IMR-90 (cell line): ENCODE results near the gene EIF4B. TPM values are rescaled to one million over a fixed set of nuclear protein-coding genes. Genes with fewer than 3 reads are reported as not detected.

Experiments
- ATAC-seq: fragments of 200-7000 bp; cut with Tn5 transposase; 2 replicates; pipeline ENCODE4 v1.9.1; 2020; ENCODE audit warnings: low read depth, mild to moderate bottlenecking, moderate library complexity
- BruUV-seq: library from RNA; stranded (reverse); fragments of 400-500 nt; replicated peaks from 2 replicates; lab custom pipeline; 2021; lab: Mats Ljungman, UMichigan
- CTCF ChIA-PET: fragments of 300-600 bp; formaldehyde crosslinking; extraction: SDS; loops from one replicate; lab custom pipeline; 2021; ENCODE audit warnings: antibody characterized with exemption; lab: Yijun Ruan, JAX
- POLR2A ChIA-PET: fragments of 300-600 bp; sonication (Branson Sonifier 250); formaldehyde crosslinking; loops from one replicate; lab custom pipeline; 2022; ENCODE audit warnings: antibody characterized with exemption; ENCODE audit not compliant: unreplicated experiment; lab: Charles Lee
- DNase-seq: peaks from one replicate; pipeline ENCODE4 v3.0.0; 2013
- H2AFZ ChIP-seq: replicated peaks from 2 replicates; pipeline ENCODE3; 2013; ENCODE audit warnings: low read length, mild to moderate bottlenecking; ENCODE audit not compliant: poor library complexity
- H2AK5ac ChIP-seq: 2 replicates; pipeline ENCODE4 v1.6.1; 2013; ENCODE audit warnings: low read depth, low read length, inconsistent platforms
- H2AK9ac ChIP-seq: replicated peaks from 2 replicates; pipeline ENCODE3; 2013; ENCODE audit warnings: mild to moderate bottlenecking, low read depth, low read length, moderate library complexity; ENCODE audit not compliant: poor library complexity
- H2BK120ac ChIP-seq: 2 replicates; pipeline ENCODE4 v1.6.1; 2013; ENCODE audit warnings: low read depth, low read length, inconsistent platforms
- H2BK15ac ChIP-seq: 3 replicates; pipeline ENCODE4 v1.6.1; 2013; ENCODE audit warnings: low read depth, low read length, inconsistent platforms
- H2BK20ac ChIP-seq: 2 replicates; pipeline ENCODE4 v1.6.1; 2013; ENCODE audit warnings: low read depth, mild to moderate bottlenecking, inconsistent platforms, low read length, moderate library complexity
- H2BK5ac ChIP-seq: 2 replicates; pipeline ENCODE4 v1.6.1; 2013; ENCODE audit warnings: mild to moderate bottlenecking, low read depth, low read length, inconsistent platforms; ENCODE audit not compliant: poor library complexity, severe bottlenecking
- H3K14ac ChIP-seq: replicated peaks from 2 replicates; pipeline ENCODE4 v1.6.1; 2013; ENCODE audit warnings: low read depth, low read length, inconsistent platforms
- H3K18ac ChIP-seq: 2 replicates; pipeline ENCODE4 v1.6.1; 2013; ENCODE audit warnings: low read depth, low read length, control low read depth
- H3K23ac ChIP-seq: 2 replicates; pipeline ENCODE4 v1.6.1; 2013; ENCODE audit warnings: low read depth, low read length, inconsistent platforms
- H3K27ac ChIP-seq: 2 replicates; pipeline ENCODE4 v1.5.1; 2013; ENCODE audit warnings: mild to moderate bottlenecking, control low read depth, low read length; ENCODE audit not compliant: insufficient read depth
- H3K27me3 ChIP-seq: 2 replicates; pipeline ENCODE4 v1.6.1; 2013; ENCODE audit warnings: low read length; ENCODE audit not compliant: control insufficient read depth, insufficient read depth
- H3K36me3 ChIP-seq: 2 replicates; pipeline ENCODE4 v1.6.1; 2013; ENCODE audit warnings: low read length, mixed read lengths; ENCODE audit not compliant: control insufficient read depth, insufficient read depth
- H3K4ac ChIP-seq: 2 replicates; pipeline ENCODE4 v1.6.1; 2013; ENCODE audit warnings: low read depth, low read length, inconsistent platforms
- H3K4me1 ChIP-seq: 2 replicates; pipeline ENCODE4 v1.6.1; 2013; ENCODE audit warnings: low read length, mixed read lengths; ENCODE audit not compliant: control insufficient read depth, insufficient read depth
- H3K4me2 ChIP-seq: 2 replicates; pipeline ENCODE4 v1.6.1; 2013; ENCODE audit warnings: low read depth, mild to moderate bottlenecking, control low read depth, low read length, moderate library complexity
- H3K4me3 ChIP-seq: 2 replicates; pipeline ENCODE4 v1.5.1; 2013; ENCODE audit warnings: low read depth, mild to moderate bottlenecking, control low read depth, low read length, moderate library complexity; ENCODE audit not compliant: insufficient read depth
- H3K56ac ChIP-seq: 2 replicates; pipeline ENCODE4 v1.6.1; 2013; ENCODE audit warnings: low read length, inconsistent platforms; ENCODE audit not compliant: insufficient read depth; ENCODE audit errors: extremely low read depth
- H3K79me1 ChIP-seq, 2 experiments: 2 replicates each; pipeline ENCODE4 v1.6.1; 2013; ENCODE audit warnings: low read length in 2 of 2, inconsistent platforms in 1 of 2, low read depth in 1 of 2
- H3K9ac ChIP-seq: 2 replicates; pipeline ENCODE4 v1.6.1; 2013; ENCODE audit warnings: low read depth, low read length, control low read depth
- H3K9me1 ChIP-seq: 2 replicates; pipeline ENCODE4 v1.6.1; 2013; ENCODE audit warnings: low read length, inconsistent platforms; ENCODE audit not compliant: insufficient read depth
- H3K9me3 ChIP-seq: 2 replicates; pipeline ENCODE4 v1.6.1; 2013; ENCODE audit warnings: low read length; ENCODE audit not compliant: control insufficient read depth, insufficient read depth
- H4K20me1 ChIP-seq: 2 replicates; pipeline ENCODE4 v1.6.1; 2013; ENCODE audit warnings: low read length, inconsistent platforms; ENCODE audit not compliant: insufficient read depth
- H4K5ac ChIP-seq: 2 replicates; pipeline ENCODE4 v1.6.1; 2013; ENCODE audit warnings: mild to moderate bottlenecking, low read depth, low read length, control low read depth
- H4K8ac ChIP-seq, 2 experiments: 2 replicates each; pipeline ENCODE4 v1.6.1; 2013; ENCODE audit warnings: low read depth in 2 of 2, low read length in 2 of 2, control low read depth in 1 of 2, inconsistent platforms in 1 of 2
- H4K91ac ChIP-seq: 2 replicates; pipeline ENCODE4 v1.6.1; 2013; ENCODE audit warnings: low read depth, low read length, inconsistent platforms; ENCODE audit not compliant: insufficient read depth
- BHLHE40 ChIP-seq: fragments of 150-350 bp; IDR thresholded peaks from 2 replicates; pipeline ENCODE4 v1.6.1; 2016; ENCODE audit warnings: mild to moderate bottlenecking, low read depth, low read length
- CEBPB ChIP-seq: IDR thresholded peaks from 2 replicates; pipeline ENCODE4 v1.6.1; 2012; ENCODE audit warnings: low read depth, low read length, improper control_type of control experiment
- CHD1 ChIP-seq: IDR thresholded peaks from 2 replicates; pipeline ENCODE4 v1.6.1; 2012; ENCODE audit warnings: low read depth, low read length, improper control_type of control experiment
- CTCF ChIP-seq: conservative IDR thresholded peaks from 2 replicates; pipeline ENCODE4 v1.5.1; 2012; ENCODE audit warnings: mild to moderate bottlenecking, low read depth, low read length, improper control_type of control experiment
- ELK1 ChIP-seq: fragments of 150-350 bp; IDR thresholded peaks from 2 replicates; pipeline ENCODE4 v1.6.1; 2016; ENCODE audit warnings: low read depth, mild to moderate bottlenecking, low read length, moderate library complexity, borderline replicate concordance
- FOS ChIP-seq: fragments of 150-350 bp; IDR thresholded peaks from 2 replicates; pipeline ENCODE4 v1.6.1; 2016; ENCODE audit warnings: low read depth, low read length
- MAFK ChIP-seq: IDR thresholded peaks from 2 replicates; pipeline ENCODE4 v1.6.1; 2012; ENCODE audit warnings: low read depth, low read length, improper control_type of control experiment
- MAZ ChIP-seq: IDR thresholded peaks from 2 replicates; pipeline ENCODE4 v1.6.1; 2012; ENCODE audit warnings: low read depth, mild to moderate bottlenecking, low read length, improper control_type of control experiment, moderate library complexity, borderline replicate concordance
- MXI1 ChIP-seq: IDR thresholded peaks from 2 replicates; pipeline ENCODE4 v1.6.1; 2012; ENCODE audit warnings: low read depth, mild to moderate bottlenecking, low read length, moderate library complexity, borderline replicate concordance
- NFE2L2 ChIP-seq: fragments of 150-350 bp; IDR thresholded peaks from 2 replicates; pipeline ENCODE4 v1.6.1; 2016; ENCODE audit warnings: low read depth, mild to moderate bottlenecking, low read length
- POLR2A ChIP-seq: IDR thresholded peaks from 2 replicates; pipeline ENCODE4 v1.6.1; 2012; ENCODE audit warnings: mild to moderate bottlenecking, low read depth, low read length
- RAD21 ChIP-seq: IDR thresholded peaks from 2 replicates; pipeline ENCODE4 v1.6.1; 2012; ENCODE audit warnings: low read length, improper control_type of control experiment
- RCOR1 ChIP-seq: IDR thresholded peaks from 2 replicates; pipeline ENCODE4 v1.6.1; 2012; ENCODE audit warnings: mild to moderate bottlenecking, low read length, improper control_type of control experiment; ENCODE audit not compliant: insufficient replicate concordance
- RFX5 ChIP-seq: IDR thresholded peaks from 2 replicates; pipeline ENCODE4 v1.8.0; 2012; ENCODE audit warnings: low read depth, mild to moderate bottlenecking, low read length, moderate library complexity
- SMC3 ChIP-seq: fragments of 150-350 bp; IDR thresholded peaks from 2 replicates; pipeline ENCODE4 v1.6.1; 2016; ENCODE audit warnings: low read depth, mild to moderate bottlenecking, antibody characterized with exemption, low read length, moderate library complexity
- WGBS, 2 experiments: methylation state at CpG; one replicate each; pipeline versions ENCODE4 v1.1.5 to v1.1.7; 2013; ENCODE audit warnings: missing lambda C conversion rate in 2 of 2; ENCODE audit not compliant: insufficient read length in 1 of 2; ENCODE audit errors: extremely low coverage in 2 of 2; 5-methylcytosine and 5-hydroxymethylcytosine counted together
- dilution Hi-C: fragments of 300-500 bp; cut with HindIII; formaldehyde crosslinking; loops from one replicate; pipeline ENCODE4 v1.14.3; 2018; ENCODE audit warnings: low sequenced_read_pairs; ENCODE audit not compliant: unreplicated experiment
- in situ Hi-C: fragments of 300-500 bp; cut with MboI; formaldehyde crosslinking; loops from 3 replicates; pipeline ENCODE4 v1.14.3; 2019; ENCODE audit warnings: low sequenced_read_pairs, inconsistent platforms, mixed read lengths
- intact Hi-C: fragments of 100-400 bp; cut with micrococcal nuclease; formaldehyde crosslinking; loops from 2 replicates; pipeline ENCODE4 v1.10.0; 2022
- polyA plus RNA-seq, 3 experiments: library from polyadenylated mRNA; depleted of rRNA; stranded (reverse); fragments of >200 nt; gene quantifications; 2 replicates each; pipeline ENCODE4 v1.2.3, GENCODE V29; 2012; ENCODE audit warnings: low replicate concordance in 1 of 3
- total RNA-seq: library from RNA; depleted of rRNA; stranded (reverse); fragments of >200 nt; gene quantifications from 2 replicates; pipeline ENCODE4 v1.2.3, GENCODE V29; 2012
- TF ChIP-seq, protein P1 (sequence below): fragments of 150-350 bp; IDR thresholded peaks from 2 replicates; pipeline ENCODE4 v1.6.1; 2017; ENCODE audit warnings: mild to moderate bottlenecking, antibody characterized with exemption, low read length, low read depth

Gene EIF4B
- total and polyA plus RNA-seq, 2 of the 4 experiments (the other 2 are of a cell fraction): 313 to 671 TPM

DNA sequence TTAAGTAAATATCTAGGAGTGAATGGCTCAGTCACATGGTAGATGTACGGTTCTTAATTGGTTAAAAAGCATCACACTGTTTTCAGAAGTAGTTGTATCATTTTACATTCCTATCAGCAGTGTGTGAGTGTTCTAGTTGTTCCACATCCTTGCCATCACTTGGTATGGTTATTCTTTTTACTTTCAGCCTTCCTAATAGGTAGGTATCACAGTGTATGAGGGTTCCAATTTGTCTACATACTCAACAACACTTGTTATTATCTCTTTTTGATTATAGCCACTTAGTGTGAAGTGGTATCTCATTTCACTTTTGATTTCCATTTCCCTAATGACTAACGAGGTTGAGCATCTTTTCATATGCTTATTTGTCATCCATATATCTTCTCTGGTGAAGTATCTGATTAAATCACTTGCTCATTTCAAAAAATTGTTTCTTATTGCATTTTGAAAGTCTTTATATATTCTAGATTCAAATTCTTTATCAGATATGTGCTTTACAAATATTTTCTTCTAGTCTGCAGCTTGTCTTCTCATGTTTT lies 76.5 kb downstream of the EIF4B start:
- no peak overlapping the region for H2AK9ac ChIP-seq
- H4K91ac ChIP-seq: no peak overlapping the region
- TF ChIP-seq MXI1 (no peak), MAFK (no peak), CTCF (no peak), CHD1 (no peak), RFX5 (no peak), NFE2L2 (no peak), CEBPB (no peak), MAZ (no peak), RAD21 (no peak), ELK1 (no peak), POLR2A (no peak), SMC3 (no peak), FOS (no peak), RCOR1 (no peak), BHLHE40 (no peak)
- TF ChIP-seq, protein P1, sequence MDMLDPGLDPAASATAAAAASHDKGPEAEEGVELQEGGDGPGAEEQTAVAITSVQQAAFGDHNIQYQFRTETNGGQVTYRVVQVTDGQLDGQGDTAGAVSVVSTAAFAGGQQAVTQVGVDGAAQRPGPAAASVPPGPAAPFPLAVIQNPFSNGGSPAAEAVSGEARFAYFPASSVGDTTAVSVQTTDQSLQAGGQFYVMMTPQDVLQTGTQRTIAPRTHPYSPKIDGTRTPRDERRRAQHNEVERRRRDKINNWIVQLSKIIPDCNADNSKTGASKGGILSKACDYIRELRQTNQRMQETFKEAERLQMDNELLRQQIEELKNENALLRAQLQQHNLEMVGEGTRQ: no peak
- no peaks in the 10 kb centered on the region; the same call in 1 of the 2 replicates for H3K27me3 ChIP-seq
- dilution Hi-C loops: no loop called here
- H3K27ac ChIP-seq: no peak overlapping the region
- H2AFZ ChIP-seq: no peak overlapping the region
- H3K4me3 ChIP-seq: no peak overlapping the region
- H3K4ac ChIP-seq: no peak overlapping the region
- H3K9me1 ChIP-seq: peaks cover 6% of the 10 kb centered on the region; the same call in 1 of the 2 replicates
- ChIA-PET POLR2A (no interaction called here), CTCF (no interaction called here)
- no peak overlapping the region for H2BK20ac ChIP-seq
- H4K20me1 ChIP-seq: no peaks in the 10 kb centered on the region
- peaks cover 3 to 16% of the 10 kb centered on the region in 2 experiments; a peak in 3 of 4 replicates for H3K79me1 ChIP-seq
- H2BK15ac ChIP-seq: no peak overlapping the region
- in situ Hi-C loops: no loop called here
- H3K23ac ChIP-seq: no peak overlapping the region
- H2BK120ac ChIP-seq: no peak overlapping the region
- no peaks in the 10 kb centered on the region for H3K9me3 ChIP-seq
- no peak overlapping the region for H3K56ac ChIP-seq
- H3K4me2 ChIP-seq: no peak overlapping the region
- peaks cover 11% of the 10 kb centered on the region for H3K4me1 ChIP-seq
- H3K9ac ChIP-seq: no peak overlapping the region
- BruUV-seq: no TSS peak
- DNase-seq (no peak), ATAC-seq (no peak)
- no peak overlapping the region for H2AK5ac ChIP-seq
- intact Hi-C loops: no loop called here
- no CpG with 5 or more reads among the region's 2 CpGs for WGBS, 2 experiments
- H2BK5ac ChIP-seq: no peak overlapping the region
- no peaks in the 10 kb centered on the region for H3K36me3 ChIP-seq
- H4K5ac ChIP-seq: no peak overlapping the region
- H3K18ac ChIP-seq: no peak overlapping the region
- no peak overlapping the region for H4K8ac ChIP-seq
- no peak overlapping the region for H3K14ac ChIP-seq
